ENCODE measurements around the gene ACTN4.

ACTN4 gene

GRCh38 chr19:38679839-38680238 lies 32.4 kb downstream of the ACTN4 start:
- peak in 1 of 2 donors; percentile 51 for DNase-seq (ENCODE audit: low read depth in 2 of 2)
- H3K4me3 ChIP-seq (replicated peaks in 1 of 2; ENCODE audit: low read depth in 2 of 2, low read length in 2 of 2) = no peak overlapping the region
- no peak for TF ChIP-seq CTCF (IDR thresholded peaks at IDR 0.05; ENCODE audit: low read depth, low read length)

- no peak for DNase-seq (ENCODE audit: low read depth in 2 of 2)
- H3K4me3 ChIP-seq (replicated peaks in 1 of 2; ENCODE audit: low read depth in 2 of 2, low read length in 2 of 2) = no peak overlapping the region
- no peak for TF ChIP-seq CTCF (IDR thresholded peaks at IDR 0.05; ENCODE audit: low read depth, low read length)
Observed at GRCh38 chr19:38682195-38682867, 34.9 kb downstream of the ACTN4 start.

GRCh38 chr19:38682872-38683392 lies 35.5 kb downstream of the ACTN4 start:
- TF ChIP-seq CTCF (IDR thresholded peaks at IDR 0.05; ENCODE audit: low read depth, low read length) = no peak
- no peak overlapping the region for H3K4me3 ChIP-seq (replicated peaks in 1 of 2; ENCODE audit: low read depth in 2 of 2, low read length in 2 of 2)
- no peak for DNase-seq (ENCODE audit: low read depth in 2 of 2)

GRCh38 chr19:38683393-38684077 lies 36.1 kb downstream of the ACTN4 start:
- TF ChIP-seq CTCF (IDR thresholded peaks at IDR 0.05; ENCODE audit: low read depth, low read length) = no peak
- H3K4me3 ChIP-seq (replicated peaks in 1 of 2; ENCODE audit: low read depth in 2 of 2, low read length in 2 of 2) = no peak overlapping the region
- peak; percentile 87 to 94 for DNase-seq (ENCODE audit: low read depth in 2 of 2)

GRCh38 chr19:38684078-38684861 lies 36.8 kb downstream of the ACTN4 start:
- TF ChIP-seq CTCF (IDR thresholded peaks at IDR 0.05; ENCODE audit: low read depth, low read length) = no peak
- peak; percentile 95 to 96 for DNase-seq (ENCODE audit: low read depth in 2 of 2)
- no peak overlapping the region for H3K4me3 ChIP-seq (replicated peaks in 1 of 2; ENCODE audit: low read depth in 2 of 2, low read length in 2 of 2)

GRCh38 chr19:38684862-38685665 lies 37.6 kb downstream of the ACTN4 start:
- no peak for DNase-seq (ENCODE audit: low read depth in 2 of 2)
- no peak overlapping the region for H3K4me3 ChIP-seq (replicated peaks in 1 of 2; ENCODE audit: low read depth in 2 of 2, low read length in 2 of 2)
- no peak for TF ChIP-seq CTCF (IDR thresholded peaks at IDR 0.05; ENCODE audit: low read depth, low read length)

Measured in cardiac fibroblast (primary cell).